Uterus (tissue), 4 donors: ENCODE data around the gene SLCO2A1. TPM values are rescaled to one million over a fixed set of nuclear protein-coding genes. Genes with fewer than 3 reads are reported as not detected.

Experiments used
- DNase-seq, 2 donors: peaks; one replicate each; pipeline ENCODE4 v3.0.0-alpha.2; 2019 to 2020
- H3K27ac ChIP-seq, 2 donors: fragments of 200-600 bp; sonication (generic); 1 replicate in 1 of 2; 2 replicates in 1 of 2; pipeline ENCODE4 v1.5.1; 2016 to 2018
- H3K27me3 ChIP-seq, 2 donors: fragments of 200-600 bp; sonication (generic); one replicate each; pipeline ENCODE4 v1.5.1; 2018 to 2019; ENCODE audit warnings: control low read depth in 1 of 2
- H3K36me3 ChIP-seq, 2 donors: fragments of 200-600 bp; sonication (generic); one replicate each; pipeline ENCODE4 v1.5.1; 2019; ENCODE audit warnings: control low read depth in 1 of 2
- H3K4me1 ChIP-seq, 2 donors: fragments of 200-600 bp; sonication (generic); one replicate each; pipeline ENCODE4 v1.5.1; 2018 to 2019; ENCODE audit warnings: control low read depth in 1 of 2
- H3K4me3 ChIP-seq, 2 donors: fragments of 200-600 bp; sonication (generic); 1 replicate in 1 of 2; 2 replicates in 1 of 2; pipeline ENCODE4 v1.5.1; 2018 to 2019; ENCODE audit warnings: mild to moderate bottlenecking in 1 of 2
- H3K9me3 ChIP-seq, 2 donors: fragments of 200-600 bp; sonication (generic); one replicate each; pipeline ENCODE4 v1.5.1; 2019; ENCODE audit warnings: control low read depth in 1 of 2
- CTCF ChIP-seq, 4 experiments: fragments of 200-600 bp in 2 of 4; fragments of 450-650 bp in 2 of 4; sonication (generic) in 2 of 4; IDR thresholded peaks; one replicate each; pipeline ENCODE4 v1.5.1; 2016 to 2019; ENCODE audit warnings: antibody characterized with exemption in 4 of 4, mild to moderate bottlenecking in 2 of 4, moderate library complexity in 1 of 4
- POLR2A ChIP-seq, 2 donors: fragments of 450-650 bp; IDR thresholded peaks; one replicate each; pipeline ENCODE4 v1.6.1; 2016; ENCODE audit warnings: antibody characterized with exemption in 2 of 2, mild to moderate bottlenecking in 1 of 2, moderate library complexity in 1 of 2
- intact Hi-C: fragments of 100-400 bp; cut with DNase I; formaldehyde crosslinking; loops from one replicate; pipeline ENCODE4 v1.15.1; 2023; ENCODE audit warnings: low total_unique reads
- total RNA-seq, 4 donors: library from RNA; depleted of rRNA in 3 of 4; stranded (reverse); fragments of >200 nt in 3 of 4; gene quantifications; one replicate each; pipeline versions ENCODE4 v1.1.0 to v1.2.4, GENCODE V29; 2014 to 2023
- donor health status: DM: yes; HTN: yes; CAD: no.

SLCO2A1 gene
- total RNA-seq, 4 donors from 2014 or later = 3.0 to 168 (median 79.6) TPM

- no peaks in the 10 kb centered on the region for H3K4me1 ChIP-seq
- H3K27ac ChIP-seq = peak overlapping the region; percentile 64 to 69
- peak in 1 of 2 donors; percentile 67 for DNase-seq
- H3K36me3 ChIP-seq = no peaks in the 10 kb centered on the region
- H3K9me3 ChIP-seq = no peaks in the 10 kb centered on the region
- no peak overlapping the region for H3K4me3 ChIP-seq
- no peaks in the 10 kb centered on the region for H3K27me3 ChIP-seq
- intact Hi-C loops = no loop called here
- TF ChIP-seq CTCF (IDR thresholded peaks at IDR 0.05) (no peak), POLR2A (IDR thresholded peaks at IDR 0.05) (no peak)
These were observed 84.9 kb downstream of the SLCO2A1 start for GRCh38 chr3:133944641-133945380.

GRCh38 chr3:133944181-133944580 lies 85.5 kb downstream of the SLCO2A1 start:
- intact Hi-C loops = no loop called here
- DNase-seq = peak in 1 of 2 donors; percentile 10
- Histone ChIP-seq H3K36me3 (no peaks in the 10 kb centered on the region), H3K27me3 (no peaks in the 10 kb centered on the region), H3K4me1 (no peaks in the 10 kb centered on the region), H3K4me3 (no peak overlapping the region), H3K27ac (peak overlapping the region; percentile 64 to 69), H3K9me3 (no peaks in the 10 kb centered on the region)
- no peak for TF ChIP-seq CTCF (IDR thresholded peaks at IDR 0.05)
- TF ChIP-seq POLR2A (IDR thresholded peaks at IDR 0.05) = no peak

- no peaks in the 10 kb centered on the region for H3K4me1 ChIP-seq
- no peaks in the 10 kb centered on the region for H3K9me3 ChIP-seq
- H3K4me3 ChIP-seq = no peak overlapping the region
- H3K27ac ChIP-seq = peak overlapping the region; percentile 64 to 69
- intact Hi-C loops = no loop called here
- TF ChIP-seq POLR2A (IDR thresholded peaks at IDR 0.05) (no peak), CTCF (IDR thresholded peaks at IDR 0.05) (no peak)
- peak in 1 of 2 donors; percentile 11 for DNase-seq
- no peaks in the 10 kb centered on the region for H3K27me3 ChIP-seq
- H3K36me3 ChIP-seq = no peaks in the 10 kb centered on the region
These were observed 86.0 kb downstream of the SLCO2A1 start for GRCh38 chr3:133943639-133944141.

GRCh38 chr3:133943031-133943535 lies 86.6 kb downstream of the SLCO2A1 start:
- peak in 1 of 2 donors; percentile 2 for DNase-seq
- TF ChIP-seq CTCF (IDR thresholded peaks at IDR 0.05) = no peak
- no peak for TF ChIP-seq POLR2A (IDR thresholded peaks at IDR 0.05)
- Histone ChIP-seq H3K4me3 (no peak overlapping the region), H3K4me1 (no peaks in the 10 kb centered on the region), H3K36me3 (no peaks in the 10 kb centered on the region), H3K27me3 (no peaks in the 10 kb centered on the region), H3K9me3 (no peaks in the 10 kb centered on the region), H3K27ac (peak overlapping the region; percentile 15 to 69)
- intact Hi-C loops = no loop called here

- DNase-seq = no peak
- TF ChIP-seq CTCF (IDR thresholded peaks at IDR 0.05) = no peak
- no peak for TF ChIP-seq POLR2A (IDR thresholded peaks at IDR 0.05)
- Histone ChIP-seq H3K27ac (no peak overlapping the region), H3K36me3 (no peaks in the 10 kb centered on the region), H3K4me3 (no peak overlapping the region), H3K27me3 (no peaks in the 10 kb centered on the region), H3K9me3 (no peaks in the 10 kb centered on the region), H3K4me1 (no peaks in the 10 kb centered on the region)
- intact Hi-C loops = no loop called here
These were observed 88.3 kb downstream of the SLCO2A1 start for GRCh38 chr3:133941415-133941821.
